Measurements from ENCODE around the gene SOS1. TPM values are rescaled to one million over a fixed set of nuclear protein-coding genes. Genes with fewer than 3 reads are reported as not detected.
A peak's percentile ranks its signal among the peaks of the same experiment; 100 is the strongest.

SOS1 gene
- total and polyA plus RNA-seq, 2 of the 13 experiments (the other 11 are each of a cell fraction or from before 2014, with no cell fraction given) = 20.8 to 60.4 TPM

DNA sequence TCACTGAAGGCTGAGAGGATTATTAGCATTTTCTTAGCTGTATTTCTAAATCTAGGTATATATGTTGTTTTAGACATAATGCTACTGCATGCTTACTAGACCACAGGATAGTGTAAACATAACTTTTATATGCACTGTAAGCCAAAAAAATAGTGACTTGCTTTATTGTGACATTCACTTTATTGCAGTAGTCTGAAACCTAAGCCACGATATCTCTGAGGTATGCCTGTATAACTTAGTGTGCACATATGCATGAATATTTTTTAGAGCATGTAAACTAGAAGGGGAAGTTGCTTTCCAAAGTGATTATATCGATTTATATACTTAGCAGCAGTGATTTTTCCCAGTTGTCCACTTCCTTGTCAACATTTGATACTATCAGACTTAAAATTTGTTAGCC lies 81.8 kb downstream of the SOS1 start:
- intact Hi-C loops (cut with micrococcal nuclease; ENCODE audit: unreplicated experiment) = no loop called here
- FAIRE-seq = no peak
- CTCF ChIA-PET (ENCODE audit: low intra/inter-chr PET ratio, low total read pairs) = no interaction called here
- peak; percentile 63 for TF ChIP-seq ZNF7 (CRISPR knock-in tag; IDR thresholded peaks at IDR 0.05)
- TF ChIP-seq, protein P1, sequence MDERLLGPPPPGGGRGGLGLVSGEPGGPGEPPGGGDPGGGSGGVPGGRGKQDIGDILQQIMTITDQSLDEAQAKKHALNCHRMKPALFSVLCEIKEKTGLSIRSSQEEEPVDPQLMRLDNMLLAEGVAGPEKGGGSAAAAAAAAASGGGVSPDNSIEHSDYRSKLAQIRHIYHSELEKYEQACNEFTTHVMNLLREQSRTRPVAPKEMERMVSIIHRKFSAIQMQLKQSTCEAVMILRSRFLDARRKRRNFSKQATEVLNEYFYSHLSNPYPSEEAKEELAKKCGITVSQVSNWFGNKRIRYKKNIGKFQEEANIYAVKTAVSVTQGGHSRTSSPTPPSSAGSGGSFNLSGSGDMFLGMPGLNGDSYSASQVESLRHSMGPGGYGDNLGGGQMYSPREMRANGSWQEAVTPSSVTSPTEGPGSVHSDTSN (CRISPR knock-in tag; IDR thresholded peaks at IDR 0.05) = no peak
- no peak for TF ChIP-seq MIER2 (CRISPR knock-in tag; IDR thresholded peaks at IDR 0.05)
- POLR2A ChIA-PET = no interaction called here
- H3K4me3 ChIP-seq (replicated peaks in 1 of 3; ENCODE audit: insufficient read depth in 1 of 3, low read depth in 2 of 3, low read length in 3 of 3) = no peak overlapping the region
- no peaks in the 10 kb centered on the region for H4K20me1 ChIP-seq (ENCODE audit: insufficient read depth, low read length)
- in situ Hi-C loops (cut with HindIII; ENCODE audit: extremely low pct_ligation_motif_present, low pct_unique_long_range_greater_than_20kb) = no loop called here
- no peak overlapping the region for H3K27ac ChIP-seq (ENCODE audit: extremely low read length, insufficient read depth, low read length)
- 97% methylated on average over 2 of the region's 2 CpGs for WGBS (ENCODE audit: low lambda C conversion rate)
- no peak for ATAC-seq
- no peaks in the 10 kb centered on the region for H3K4me1 ChIP-seq (ENCODE audit: insufficient read depth, low read length)
- no peak for DNase-seq (ENCODE audit: low spot score)
- H3K79me2 ChIP-seq (ENCODE audit: insufficient read depth, low read length) = no peaks in the 10 kb centered on the region
- no peak overlapping the region for H3K9ac ChIP-seq (ENCODE audit: insufficient read depth, low read depth, low read length)
- peaks cover 0 to 13% of the 10 kb centered on the region in 2 experiments; a peak in 4 of 5 replicates for H3K36me3 ChIP-seq (replicated peaks in 1 of 2; ENCODE audit: control insufficient read depth in 1 of 2, insufficient read depth in 2 of 2, low read length in 2 of 2)
- no peak overlapping the region for H3K4me2 ChIP-seq (ENCODE audit: low read depth, low read length)
- H3K9me3 ChIP-seq (ENCODE audit: low read length) = no peaks in the 10 kb centered on the region
- H2AFZ ChIP-seq (ENCODE audit: low read length) = no peak overlapping the region
- no TSS peak for BruUV-seq (replicated peaks)
- no peaks in the 10 kb centered on the region; a peak in 1 of 5 replicates for H3K27me3 ChIP-seq (ENCODE audit: control insufficient read depth in 1 of 2, insufficient read depth in 2 of 2, low read length in 2 of 2)

DNA sequence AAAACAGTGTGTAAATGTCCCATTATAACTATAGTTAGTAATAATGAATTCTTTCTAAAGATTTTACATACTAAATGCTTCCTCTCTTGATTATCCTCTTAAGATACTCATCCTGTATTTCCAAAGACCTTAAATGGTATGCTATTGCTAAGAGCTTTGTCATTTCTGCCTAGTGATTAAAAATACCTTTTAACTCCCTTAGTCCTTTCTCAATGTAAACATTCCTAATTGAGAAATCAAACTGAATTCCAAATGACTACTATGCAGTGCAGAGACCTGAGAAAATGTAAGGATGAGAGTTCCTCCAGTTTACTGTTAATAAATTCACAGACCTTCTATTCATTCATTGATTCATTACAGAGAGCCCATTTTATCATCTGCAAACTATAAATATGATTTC lies 86.9 kb downstream of the SOS1 start:
- CTCF ChIA-PET (ENCODE audit: low intra/inter-chr PET ratio, low total read pairs) = no interaction called here
- POLR2A ChIA-PET = no interaction called here

More for the DNA sequence above, 86.9 kb downstream of the SOS1 start:
- Histone ChIP-seq H2AFZ (ENCODE audit: low read length) (no peak overlapping the region), H3K4me2 (ENCODE audit: low read depth, low read length) (no peak overlapping the region), H4K20me1 (ENCODE audit: insufficient read depth, low read length) (no peaks in the 10 kb centered on the region), H3K4me3 (replicated peaks in 1 of 3; ENCODE audit: insufficient read depth in 1 of 3, low read depth in 2 of 3, low read length in 3 of 3) (no peak overlapping the region), H3K36me3 (replicated peaks in 1 of 2; ENCODE audit: control insufficient read depth in 1 of 2, insufficient read depth in 2 of 2, low read length in 2 of 2) (peaks cover 9 to 26% of the 10 kb centered on the region in 2 experiments), H3K27ac (ENCODE audit: extremely low read length, insufficient read depth, low read length) (no peak overlapping the region), H3K27me3 (ENCODE audit: control insufficient read depth in 1 of 2, insufficient read depth in 2 of 2, low read length in 2 of 2) (no peaks in the 10 kb centered on the region), H3K9me3 (ENCODE audit: low read length) (no peaks in the 10 kb centered on the region), H3K79me2 (ENCODE audit: insufficient read depth, low read length) (no peaks in the 10 kb centered on the region), H3K4me1 (ENCODE audit: insufficient read depth, low read length) (no peaks in the 10 kb centered on the region), H3K9ac (ENCODE audit: insufficient read depth, low read depth, low read length) (no peak overlapping the region)
- FAIRE-seq (no peak), ATAC-seq (no peak), DNase-seq (ENCODE audit: low spot score) (no peak)
- TF ChIP-seq ZNF382 (CRISPR knock-in tag; IDR thresholded peaks at IDR 0.05; ENCODE audit: borderline replicate concordance) (no peak), CEBPG (CRISPR knock-in tag; IDR thresholded peaks at IDR 0.05) (no peak), ZNF567 (CRISPR knock-in tag; IDR thresholded peaks at IDR 0.05; ENCODE audit: borderline replicate concordance) (no peak), BRD4 (CRISPR knock-in tag; IDR thresholded peaks at IDR 0.05) (no peak), CHCHD3 (CRISPR knock-in tag; IDR thresholded peaks at IDR 0.05) (no peak), ZBTB42 (CRISPR knock-in tag; IDR thresholded peaks at IDR 0.05) (no peak), ZNF510 (CRISPR knock-in tag; IDR thresholded peaks at IDR 0.05; ENCODE audit: low read depth) (no peak), CCAR2 (optimal IDR thresholded peaks at IDR 0.05; ENCODE audit: low read depth, low read length) (no peak), ZZZ3 (CRISPR knock-in tag; IDR thresholded peaks at IDR 0.05; ENCODE audit: borderline replicate concordance) (no peak), ZNF235 (CRISPR knock-in tag; IDR thresholded peaks at IDR 0.05; ENCODE audit: borderline replicate concordance) (no peak), TCF7 (IDR thresholded peaks at IDR 0.05; ENCODE audit: low read depth) (no peak)
- TF ChIP-seq, protein P2, sequence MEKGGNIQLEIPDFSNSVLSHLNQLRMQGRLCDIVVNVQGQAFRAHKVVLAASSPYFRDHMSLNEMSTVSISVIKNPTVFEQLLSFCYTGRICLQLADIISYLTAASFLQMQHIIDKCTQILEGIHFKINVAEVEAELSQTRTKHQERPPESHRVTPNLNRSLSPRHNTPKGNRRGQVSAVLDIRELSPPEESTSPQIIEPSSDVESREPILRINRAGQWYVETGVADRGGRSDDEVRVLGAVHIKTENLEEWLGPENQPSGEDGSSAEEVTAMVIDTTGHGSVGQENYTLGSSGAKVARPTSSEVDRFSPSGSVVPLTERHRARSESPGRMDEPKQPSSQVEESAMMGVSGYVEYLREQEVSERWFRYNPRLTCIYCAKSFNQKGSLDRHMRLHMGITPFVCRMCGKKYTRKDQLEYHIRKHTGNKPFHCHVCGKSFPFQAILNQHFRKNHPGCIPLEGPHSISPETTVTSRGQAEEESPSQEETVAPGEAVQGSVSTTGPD (CRISPR knock-in tag; IDR thresholded peaks at IDR 0.05) = no peak
- TF ChIP-seq, protein P3, sequence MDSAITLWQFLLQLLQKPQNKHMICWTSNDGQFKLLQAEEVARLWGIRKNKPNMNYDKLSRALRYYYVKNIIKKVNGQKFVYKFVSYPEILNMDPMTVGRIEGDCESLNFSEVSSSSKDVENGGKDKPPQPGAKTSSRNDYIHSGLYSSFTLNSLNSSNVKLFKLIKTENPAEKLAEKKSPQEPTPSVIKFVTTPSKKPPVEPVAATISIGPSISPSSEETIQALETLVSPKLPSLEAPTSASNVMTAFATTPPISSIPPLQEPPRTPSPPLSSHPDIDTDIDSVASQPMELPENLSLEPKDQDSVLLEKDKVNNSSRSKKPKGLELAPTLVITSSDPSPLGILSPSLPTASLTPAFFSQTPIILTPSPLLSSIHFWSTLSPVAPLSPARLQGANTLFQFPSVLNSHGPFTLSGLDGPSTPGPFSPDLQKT (CRISPR knock-in tag; IDR thresholded peaks at IDR 0.05; ENCODE audit: borderline replicate concordance) = no peak
- intact Hi-C loops (cut with micrococcal nuclease; ENCODE audit: unreplicated experiment) (no loop called here), in situ Hi-C loops (cut with HindIII; ENCODE audit: extremely low pct_ligation_motif_present, low pct_unique_long_range_greater_than_20kb) (no loop called here)
- no TSS peak for BruUV-seq (replicated peaks)

All from HepG2 (cell line).